ENCODE measurements around the gene CHRNA9. TPM values are rescaled to one million over a fixed set of nuclear protein-coding genes. Genes with fewer than 3 reads are reported as not detected.
A peak's percentile ranks its signal among the peaks of the same experiment; 100 is the strongest.

CHRNA9 gene
- total and polyA plus RNA-seq, 2 of the 13 experiments (the other 11 are each of a cell fraction or from before 2014, with no cell fraction given): not detected

DNA sequence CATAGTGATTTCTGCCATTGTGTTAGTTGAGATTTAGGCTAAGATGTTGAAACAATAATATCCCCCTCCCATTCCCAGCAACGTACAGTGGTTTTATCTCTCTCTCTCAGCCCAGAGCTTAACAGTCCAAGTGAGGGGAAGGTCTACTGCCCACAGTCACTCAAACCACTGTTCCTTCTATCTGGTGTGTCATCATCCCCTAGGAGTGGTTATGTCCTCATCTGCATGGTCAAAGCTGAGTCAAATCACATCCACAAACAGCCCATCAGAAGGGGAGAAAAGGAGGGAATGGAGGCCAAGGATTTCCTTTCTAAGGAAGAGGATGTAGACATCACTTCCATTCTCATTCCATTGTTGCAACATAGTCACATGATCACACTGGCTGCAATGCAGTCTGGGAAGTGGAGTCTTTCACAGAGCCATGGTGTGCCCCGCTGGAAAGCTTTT lies 42.8 kb upstream of the CHRNA9 start:
- Histone ChIP-seq H3K36me3 (replicated peaks in 1 of 2; ENCODE audit: control insufficient read depth in 1 of 2, insufficient read depth in 2 of 2, low read length in 2 of 2) (no peaks in the 10 kb centered on the region), H2AFZ (ENCODE audit: low read length) (no peak overlapping the region), H3K27me3 (ENCODE audit: control insufficient read depth in 1 of 2, insufficient read depth in 2 of 2, low read length in 2 of 2) (no peaks in the 10 kb centered on the region), H3K9ac (ENCODE audit: insufficient read depth, low read depth, low read length) (no peak overlapping the region), H3K4me3 (replicated peaks in 1 of 3; ENCODE audit: insufficient read depth in 1 of 3, low read depth in 2 of 3, low read length in 3 of 3) (no peak overlapping the region), H3K4me1 (ENCODE audit: insufficient read depth, low read length) (no peaks in the 10 kb centered on the region), H3K4me2 (ENCODE audit: low read depth, low read length) (0 out of 2 replicates have a peak overlapping the region, but pooled peaks have one; percentile 7), H3K9me3 (ENCODE audit: low read length) (peaks cover 21% of the 10 kb centered on the region), H4K20me1 (ENCODE audit: insufficient read depth, low read length) (no peaks in the 10 kb centered on the region), H3K79me2 (ENCODE audit: insufficient read depth, low read length) (no peaks in the 10 kb centered on the region), H3K27ac (ENCODE audit: extremely low read length, insufficient read depth, low read length) (no peak overlapping the region)
- in situ Hi-C loops (cut with HindIII; ENCODE audit: extremely low pct_ligation_motif_present, low pct_unique_long_range_greater_than_20kb): no loop called here
- 43% methylated on average over 2 of the region's 2 CpGs for WGBS (ENCODE audit: low lambda C conversion rate)
- DNase-seq (ENCODE audit: low spot score) (no peak), ATAC-seq (no peak), FAIRE-seq (no peak)
- ChIA-PET POLR2A (no interaction called here), CTCF (ENCODE audit: low intra/inter-chr PET ratio, low total read pairs) (no interaction called here)
- TF ChIP-seq HCFC1 (IDR thresholded peaks at IDR 0.05; ENCODE audit: low read depth, low read length) (peak; percentile 23; the same call in 1 of the 2 replicates), GABPA (IDR thresholded peaks at IDR 0.05; ENCODE audit: low read depth, low read length) (no peak), GABPA (CRISPR knock-in tag; IDR thresholded peaks at IDR 0.05; ENCODE audit: low read depth) (peak; percentile 77), SP140L (CRISPR knock-in tag; IDR thresholded peaks at IDR 0.05; ENCODE audit: borderline replicate concordance) (no peak), CEBPB (IDR thresholded peaks at IDR 0.05; ENCODE audit: borderline replicate concordance, low read depth, low read length) (peak; percentile 70), THAP11 (CRISPR knock-in tag; IDR thresholded peaks at IDR 0.05) (peak; percentile 92), CEBPG (CRISPR knock-in tag; IDR thresholded peaks at IDR 0.05) (peak; percentile 55), SNAPC2 (CRISPR knock-in tag; IDR thresholded peaks at IDR 0.05) (no peak), ZNF143 (CRISPR knock-in tag; IDR thresholded peaks at IDR 0.05) (peak; percentile 79), JDP2 (CRISPR knock-in tag; IDR thresholded peaks at IDR 0.05; ENCODE audit: borderline replicate concordance) (no peak), GABPB1 (CRISPR knock-in tag; IDR thresholded peaks at IDR 0.05) (peak; percentile 25; the same call in 1 of the 2 replicates), ZBTB7A (CRISPR knock-in tag; IDR thresholded peaks at IDR 0.05) (no peak)
- TF ChIP-seq, protein P1, sequence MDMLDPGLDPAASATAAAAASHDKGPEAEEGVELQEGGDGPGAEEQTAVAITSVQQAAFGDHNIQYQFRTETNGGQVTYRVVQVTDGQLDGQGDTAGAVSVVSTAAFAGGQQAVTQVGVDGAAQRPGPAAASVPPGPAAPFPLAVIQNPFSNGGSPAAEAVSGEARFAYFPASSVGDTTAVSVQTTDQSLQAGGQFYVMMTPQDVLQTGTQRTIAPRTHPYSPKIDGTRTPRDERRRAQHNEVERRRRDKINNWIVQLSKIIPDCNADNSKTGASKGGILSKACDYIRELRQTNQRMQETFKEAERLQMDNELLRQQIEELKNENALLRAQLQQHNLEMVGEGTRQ (IDR thresholded peaks at IDR 0.05; ENCODE audit: low read depth, low read length): 0 out of 2 replicates have a peak, but pooled peaks have one; percentile 30
- TF ChIP-seq, protein P1 (CRISPR knock-in tag; IDR thresholded peaks at IDR 0.05; ENCODE audit: borderline replicate concordance): peak; percentile 62; the same call in 1 of the 2 replicates
- TF ChIP-seq, protein P2, sequence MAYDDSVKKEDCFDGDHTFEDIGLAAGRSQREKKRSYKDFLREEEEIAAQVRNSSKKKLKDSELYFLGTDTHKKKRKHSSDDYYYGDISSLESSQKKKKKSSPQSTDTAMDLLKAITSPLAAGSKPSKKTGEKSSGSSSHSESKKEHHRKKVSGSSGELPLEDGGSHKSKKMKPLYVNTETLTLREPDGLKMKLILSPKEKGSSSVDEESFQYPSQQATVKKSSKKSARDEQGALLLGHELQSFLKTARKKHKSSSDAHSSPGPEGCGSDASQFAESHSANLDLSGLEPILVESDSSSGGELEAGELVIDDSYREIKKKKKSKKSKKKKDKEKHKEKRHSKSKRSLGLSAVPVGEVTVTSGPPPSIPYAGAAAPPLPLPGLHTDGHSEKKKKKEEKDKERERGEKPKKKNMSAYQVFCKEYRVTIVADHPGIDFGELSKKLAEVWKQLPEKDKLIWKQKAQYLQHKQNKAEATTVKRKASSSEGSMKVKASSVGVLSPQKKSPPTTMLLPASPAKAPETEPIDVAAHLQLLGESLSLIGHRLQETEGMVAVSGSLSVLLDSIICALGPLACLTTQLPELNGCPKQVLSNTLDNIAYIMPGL (CRISPR knock-in tag; IDR thresholded peaks at IDR 0.05; ENCODE audit: borderline replicate concordance in 1 of 2, low read depth in 1 of 2): no peak
- intact Hi-C loops (cut with micrococcal nuclease; ENCODE audit: unreplicated experiment): no loop called here
- BruUV-seq (replicated peaks): no TSS peak
